HepG2 (cell line): ENCODE measurements around the gene CST4. TPM values are rescaled to one million over a fixed set of nuclear protein-coding genes. Genes with fewer than 3 reads are reported as not detected.
"Not testable (repeated sequence)": the region's sequence is repeated elsewhere in the genome, so short reads cannot be mapped to it uniquely, and the experiment has no call there.

Source experiments
- ATAC-seq: fragments of 200-7000 bp; cut with Tn5 transposase; 3 replicates; pipeline ENCODE4 v1.9.1; 2020; ENCODE audit warnings: mild to moderate bottlenecking, moderate library complexity
- BruUV-seq: library from RNA; stranded (reverse); fragments of 400-500 nt; replicated peaks from 2 replicates; lab custom pipeline; 2021; lab: Mats Ljungman, UMichigan
- CTCF ChIA-PET: fragments of 300-600 bp; formaldehyde crosslinking; extraction: SDS; loops from one replicate; lab custom pipeline; 2021; ENCODE audit warnings: low total read pairs, inconsistent platforms, low intra/inter-chr PET ratio; lab: Yijun Ruan, JAX
- POLR2A ChIA-PET: fragments of 350-600 bp; sonication (Branson Sonifier 250); formaldehyde crosslinking; loops from one replicate; lab custom pipeline; 2020; ENCODE audit warnings: antibody characterized with exemption, inconsistent platforms; lab: Yijun Ruan, JAX
- DNase-seq: peaks from one replicate; pipeline ENCODE4 v3.0.0-alpha.2; 2015; ENCODE audit warnings: low spot score
- FAIRE-seq: peaks from 3 replicates; lab custom pipeline; 2011; peaks lifted over from hg19 to GRCh38; lab: Jason Lieb, UNC
- H2AFZ ChIP-seq: one replicate; pipeline ENCODE4 v1.6.1; 2011; ENCODE audit warnings: low read length, inconsistent platforms
- H3K27ac ChIP-seq: fragments of 300-600 bp; 3 replicates; pipeline ENCODE4 v1.8.0; 2011; ENCODE audit warnings: mixed run types, mild to moderate bottlenecking, mixed read lengths, low read length, inconsistent platforms; ENCODE audit not compliant: insufficient read depth; ENCODE audit errors: extremely low read length
- H3K27me3 ChIP-seq, 2 experiments: fragments of 200-600 bp in 1 of 2; 2 replicates in 1 of 2; 3 replicates in 1 of 2; pipeline versions ENCODE4 v1.6.0 to v1.8.0; 2011; ENCODE audit warnings: low read length in 2 of 2, mild to moderate bottlenecking in 2 of 2, moderate library complexity in 2 of 2, inconsistent platforms in 1 of 2; ENCODE audit not compliant: insufficient read depth in 2 of 2, control insufficient read depth in 1 of 2
- H3K36me3 ChIP-seq, 2 experiments: fragments of 200-600 bp in 1 of 2; replicated peaks in 1 of 2; 2 replicates in 1 of 2; 3 replicates in 1 of 2; pipeline versions ENCODE4 v1.5.1 to v1.8.0; 2011; ENCODE audit warnings: low read length in 2 of 2, inconsistent platforms in 1 of 2; ENCODE audit not compliant: insufficient read depth in 2 of 2, control insufficient read depth in 1 of 2
- H3K4me1 ChIP-seq: 2 replicates; pipeline ENCODE4 v1.5.1; 2012; ENCODE audit warnings: low read length, inconsistent platforms; ENCODE audit not compliant: insufficient read depth
- H3K4me2 ChIP-seq: 2 replicates; pipeline ENCODE4 v1.6.0; 2011; ENCODE audit warnings: low read depth, low read length, inconsistent platforms
- H3K4me3 ChIP-seq, 3 experiments: fragments of 200-600 bp in 1 of 3; sonication (generic), shearing (Covaris generic) in 1 of 3; replicated peaks in 1 of 3; 2 replicates each; pipeline ENCODE4 v1.5.1; 2011 to 2016; ENCODE audit warnings: low read length in 3 of 3, inconsistent platforms in 2 of 3, low read depth in 2 of 3, mild to moderate bottlenecking in 2 of 3, control low read depth in 1 of 3, mixed read lengths in 1 of 3; ENCODE audit not compliant: insufficient read depth in 1 of 3
- H3K79me2 ChIP-seq: one replicate; pipeline ENCODE4 v1.6.1; 2011; ENCODE audit warnings: low read length, inconsistent platforms; ENCODE audit not compliant: insufficient read depth
- H3K9ac ChIP-seq: 2 replicates; pipeline ENCODE4 v1.6.0; 2011; ENCODE audit warnings: mild to moderate bottlenecking, low read depth, low read length, inconsistent platforms; ENCODE audit not compliant: insufficient read depth
- H3K9me3 ChIP-seq: 2 replicates; pipeline ENCODE4 v1.5.1; 2012; ENCODE audit warnings: mild to moderate bottlenecking, low read length
- H4K20me1 ChIP-seq: 2 replicates; pipeline ENCODE4 v1.6.0; 2011; ENCODE audit warnings: inconsistent platforms, mild to moderate bottlenecking, low read length, moderate library complexity; ENCODE audit not compliant: insufficient read depth
- KDM3A ChIP-seq: IDR thresholded peaks from 2 replicates; pipeline ENCODE4 v1.6.1; 2018; ENCODE audit warnings: low read depth, missing compliant biosample characterization
- POLR2A ChIP-seq, 2 experiments: IDR thresholded peaks; 2 replicates each; pipeline ENCODE4 v1.6.1; 2011; ENCODE audit warnings: low read depth in 2 of 2, low read length in 2 of 2, mild to moderate bottlenecking in 1 of 2, moderate library complexity in 1 of 2; ENCODE audit not compliant: insufficient read depth in 1 of 2
- RFXAP ChIP-seq: sonication (generic); formaldehyde crosslinking; IDR thresholded peaks from 2 replicates; pipeline ENCODE4 v1.4.0; 2020; ENCODE audit warnings: missing genetic modification reagents, borderline replicate concordance
- SETDB1 ChIP-seq: sonication (generic); formaldehyde crosslinking; IDR thresholded peaks from 2 replicates; pipeline ENCODE4 v1.5.1; 2020; ENCODE audit warnings: missing genetic modification reagents, mild to moderate bottlenecking, borderline replicate concordance
- SP2 ChIP-seq: sonication (generic); formaldehyde crosslinking; IDR thresholded peaks from 2 replicates; pipeline ENCODE4 v1.5.1; 2020; ENCODE audit warnings: mild to moderate bottlenecking, missing genetic modification reagents
- TBX2 ChIP-seq: sonication (generic); formaldehyde crosslinking; IDR thresholded peaks from 2 replicates; pipeline ENCODE4 v1.5.0; 2020; ENCODE audit warnings: missing genetic modification reagents, mild to moderate bottlenecking, borderline replicate concordance
- ZNF550 ChIP-seq: sonication (generic); formaldehyde crosslinking; IDR thresholded peaks from 2 replicates; pipeline ENCODE4 v1.4.0; 2020; ENCODE audit warnings: mild to moderate bottlenecking, missing genetic modification reagents, borderline replicate concordance
- ZNF724P ChIP-seq: sonication (generic); formaldehyde crosslinking; IDR thresholded peaks from 2 replicates; pipeline ENCODE4 v1.8.0; 2022; ENCODE audit warnings: missing genetic modification reagents, borderline replicate concordance
- ZNF768 ChIP-seq: sonication (generic); formaldehyde crosslinking; IDR thresholded peaks from 2 replicates; pipeline ENCODE4 v1.4.0; 2020; ENCODE audit warnings: missing genetic modification reagents
- WGBS: methylation state at CpG from one replicate; pipeline ENCODE4 v1.1.6; 2017; ENCODE audit warnings: low lambda C conversion rate; 5-methylcytosine and 5-hydroxymethylcytosine counted together
- in situ Hi-C: cut with HindIII; loops from 2 replicates; pipeline ENCODE4 v1.10.0; 2017; ENCODE audit warnings: low pct_unique_long_range_greater_than_20kb; ENCODE audit not compliant: extremely low pct_ligation_motif_present
- intact Hi-C: fragments of 100-400 bp; cut with micrococcal nuclease; formaldehyde crosslinking; loops from one replicate; pipeline ENCODE4 v1.10.0; 2022; ENCODE audit not compliant: unreplicated experiment
- polyA plus RNA-seq, 8 experiments: library from polyadenylated mRNA; depleted of rRNA in 3 of 8; stranded (reverse) in 7 of 8; unstranded in 1 of 8; fragments of >200 nt; fragmentation: Illumina TruSeq in 4 of 8; extraction: Trizol in 4 of 8; gene quantifications; 2 replicates each; pipeline versions ENCODE4 v1.2.1 to v1.2.3, GENCODE V29; 2011 to 2016; ENCODE audit warnings: low read depth in 4 of 8, missing spikeins in 1 of 8, mixed read lengths in 1 of 8; ENCODE audit not compliant: insufficient read depth in 1 of 8
- total RNA-seq, 5 experiments: library from RNA; depleted of rRNA; stranded (reverse); fragments of >200 nt; fragmentation: Illumina TruSeq; extraction: Trizol; gene quantifications; 2 replicates each; pipeline ENCODE4 v1.2.3, GENCODE V29; 2016; ENCODE audit warnings: low read depth in 1 of 5
- TF ChIP-seq, protein P1 (sequence below): sonication (generic); formaldehyde crosslinking; IDR thresholded peaks from 2 replicates; pipeline ENCODE4 v1.4.0; 2020; ENCODE audit warnings: mild to moderate bottlenecking, missing genetic modification reagents

Gene CST4
- total and polyA plus RNA-seq, 2 of the 13 experiments (the other 11 are each of a cell fraction or from before 2014, with no cell fraction given): not detected

DNA sequence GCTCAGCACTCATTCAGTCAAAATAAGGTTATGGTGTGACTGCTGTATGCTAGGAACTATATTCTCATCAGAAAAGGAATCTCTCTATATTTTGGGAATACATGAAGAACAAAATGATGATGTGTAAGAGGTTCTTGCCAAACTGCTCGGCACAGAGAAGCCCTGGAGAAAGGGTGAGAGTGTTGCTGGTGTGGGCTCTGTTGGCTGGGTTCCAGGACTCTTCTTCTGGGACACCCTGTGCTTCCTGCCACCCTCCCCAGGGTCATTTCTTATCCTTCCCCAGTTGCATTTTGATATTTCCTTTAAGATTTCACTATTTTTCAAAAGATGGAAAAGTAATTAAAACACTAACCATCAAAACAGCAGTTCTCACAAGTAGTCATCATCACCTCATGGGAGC lies 33.1 kb upstream of the CST4 start:
- peaks cover 0 to 3% of the 10 kb centered on the region in 2 experiments; a peak in 2 of 5 replicates for H3K27me3 ChIP-seq
- intact Hi-C loops (loop anchor here (5.0 kb wide), 2 partner anchors 55 to 280 kb away; no protein-coding TSS in a partner anchor), in situ Hi-C loops (no loop called here)
- CTCF ChIA-PET: no interaction called here
- no peak for ATAC-seq
- no peaks in the 10 kb centered on the region for H3K9me3 ChIP-seq
- 0% methylated on average over 1 of the region's 1 CpG for WGBS
- H2AFZ ChIP-seq: no peak overlapping the region
- no peak overlapping the region for H3K4me3 ChIP-seq
- H3K9ac ChIP-seq: no peak overlapping the region
- FAIRE-seq: no peak
- H3K4me2 ChIP-seq: no peak overlapping the region
- H4K20me1 ChIP-seq: no peaks in the 10 kb centered on the region
- no peak for DNase-seq
- no peaks in the 10 kb centered on the region for H3K79me2 ChIP-seq
- no TSS peak for BruUV-seq
- POLR2A ChIA-PET: no interaction called here
- H3K27ac ChIP-seq: no peak overlapping the region
- no peak for TF ChIP-seq SP2 (CRISPR knock-in tag)
- no peak for TF ChIP-seq RFXAP (CRISPR knock-in tag)
- no peak for TF ChIP-seq TBX2 (CRISPR knock-in tag)
- TF ChIP-seq SETDB1 (CRISPR knock-in tag): no peak
- no peak for TF ChIP-seq ZNF768 (CRISPR knock-in tag)
- TF ChIP-seq ZNF550 (CRISPR knock-in tag): no peak
- TF ChIP-seq, protein P1, sequence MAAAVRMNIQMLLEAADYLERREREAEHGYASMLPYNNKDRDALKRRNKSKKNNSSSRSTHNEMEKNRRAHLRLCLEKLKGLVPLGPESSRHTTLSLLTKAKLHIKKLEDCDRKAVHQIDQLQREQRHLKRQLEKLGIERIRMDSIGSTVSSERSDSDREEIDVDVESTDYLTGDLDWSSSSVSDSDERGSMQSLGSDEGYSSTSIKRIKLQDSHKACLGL (CRISPR knock-in tag): no peak
- TF ChIP-seq POLR2A (IDR thresholded peaks at IDR 0.05; ENCODE audit: insufficient read depth in 1 of 2, low read depth in 2 of 2, low read length in 2 of 2): no peak
- no peak for TF ChIP-seq KDM3A (CRISPR knock-in tag)
- TF ChIP-seq ZNF724P: no peak
- no peaks in the 10 kb centered on the region for H3K4me1 ChIP-seq
- H3K36me3 ChIP-seq: no peaks in the 10 kb centered on the region

DNA sequence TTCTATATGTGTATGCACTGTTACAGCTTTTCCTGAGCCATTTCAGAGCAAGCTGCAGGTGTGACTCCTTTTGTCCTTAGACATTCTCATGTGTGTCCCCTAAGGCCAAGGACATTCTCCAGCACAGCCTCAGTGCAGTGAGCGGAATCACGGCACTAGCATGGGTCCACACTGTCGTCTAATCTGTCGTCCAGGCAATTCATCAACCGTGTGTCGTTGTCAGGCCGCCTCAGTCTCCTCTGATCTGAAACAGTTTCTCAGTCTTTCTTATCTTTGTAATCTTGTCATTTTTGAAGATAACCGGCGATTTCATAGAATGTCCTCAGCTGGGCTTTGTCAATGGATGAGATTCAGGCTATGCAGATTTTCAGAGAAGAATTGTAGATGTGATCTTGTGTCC lies 30.5 kb upstream of the CST4 start:
- H2AFZ ChIP-seq, ATAC-seq, CTCF ChIA-PET, BruUV-seq, POLR2A ChIA-PET, FAIRE-seq, H3K9me3 ChIP-seq, H3K36me3 ChIP-seq, in situ Hi-C loops, H3K4me2 ChIP-seq, H3K79me2 ChIP-seq, H4K20me1 ChIP-seq, DNase-seq, H3K27ac ChIP-seq, H3K4me3 ChIP-seq, H3K27me3 ChIP-seq, H3K9ac ChIP-seq, H3K4me1 ChIP-seq, intact Hi-C loops: not testable (repeated sequence)
- 25% methylated on average over 9 of the region's 9 CpGs for WGBS
